Posterior vena cava (tissue), 2 donors: ENCODE measurements around the gene CFAP61. TPM values are rescaled to one million over a fixed set of nuclear protein-coding genes. Genes with fewer than 3 reads are reported as not detected.
"Not testable (repeated sequence)": the region's sequence is repeated elsewhere in the genome, so short reads cannot be mapped to it uniquely, and the experiment has no call there.

ENCODE experiments used
- DNase-seq: peaks from one replicate; pipeline ENCODE4 v3.0.0-alpha.2; 2020; ENCODE audit warnings: low spot score
- intact Hi-C, 2 donors: fragments of 100-400 bp; cut with DNase I; formaldehyde crosslinking; loops; one replicate each; pipeline versions ENCODE4 v1.14.1 to v1.14.2; 2022 to 2023
- total RNA-seq, 2 donors: library from RNA; stranded (reverse); fragmentation: NEBNext Ultra II Directional; extraction: Animal tissue kit (Norgen Biotek cat#: 25700); gene quantifications; one replicate each; pipeline ENCODE4 v1.2.1, GENCODE V29; 2021
- donor health status: DM: yes; HTN: yes; CAD: no.
- donor health status: DM: yes; HTN: yes; CAD: no.

The CFAP61 gene
- total RNA-seq, 2 donors from 2014 or later = 1.2 TPM; not detected in 1

DNA sequence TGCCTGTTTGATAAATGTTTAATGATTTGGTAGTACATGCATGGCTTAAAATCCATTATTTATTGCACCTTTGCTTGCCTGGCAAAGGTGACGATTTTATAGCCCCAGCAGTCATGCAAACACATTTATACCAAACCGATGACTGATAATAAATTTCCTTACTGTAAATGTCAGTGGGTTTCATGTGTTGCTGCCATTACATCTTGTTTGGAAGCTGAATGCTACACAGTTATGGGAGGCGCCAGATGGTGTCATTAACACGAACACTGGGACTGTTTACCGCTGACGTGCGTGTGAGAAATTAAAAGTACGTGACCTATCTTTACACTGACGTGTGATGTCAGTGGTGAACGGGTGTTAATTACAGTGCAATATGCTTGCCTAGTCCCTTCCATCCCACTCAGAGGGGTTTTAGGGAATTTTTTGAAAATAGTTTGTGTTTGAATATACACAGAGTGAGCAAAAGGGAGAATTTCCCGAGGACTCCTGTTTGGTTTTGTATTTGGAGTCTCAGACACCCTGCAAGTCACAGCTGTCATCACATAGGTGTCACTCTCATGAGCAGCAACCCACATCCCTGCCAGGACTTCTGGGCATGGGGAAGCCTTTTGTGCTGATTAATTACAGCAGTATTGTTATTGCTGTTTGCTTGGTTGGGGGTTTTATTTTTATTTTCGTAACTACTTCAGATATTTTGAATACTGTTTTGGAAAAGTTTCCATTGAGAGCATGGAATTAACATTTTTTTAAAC lies 163.8 kb downstream of the CFAP61 start:
- intact Hi-C loops = no loop called here
- DNase-seq = no peak

DNA sequence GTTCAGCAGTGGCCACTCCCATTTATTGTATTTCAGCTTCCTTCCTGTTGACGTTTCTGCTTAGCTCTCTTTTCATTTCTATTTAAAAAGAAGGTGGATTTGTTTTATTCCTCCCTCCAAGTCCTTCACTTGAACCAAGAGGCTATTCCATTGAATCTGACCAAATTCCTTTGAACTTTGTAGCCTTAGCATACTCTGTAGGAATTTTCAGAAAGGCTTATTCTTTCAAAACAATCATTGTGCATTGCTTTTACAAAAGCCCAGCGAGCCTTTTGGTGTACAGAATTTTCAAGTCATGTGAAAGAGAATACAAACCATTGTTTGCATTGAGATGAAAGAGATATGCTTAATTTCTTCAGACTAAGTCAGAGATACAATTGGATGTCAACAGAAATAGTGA lies 164.6 kb downstream of the CFAP61 start:
- DNase-seq = no peak

DNA sequence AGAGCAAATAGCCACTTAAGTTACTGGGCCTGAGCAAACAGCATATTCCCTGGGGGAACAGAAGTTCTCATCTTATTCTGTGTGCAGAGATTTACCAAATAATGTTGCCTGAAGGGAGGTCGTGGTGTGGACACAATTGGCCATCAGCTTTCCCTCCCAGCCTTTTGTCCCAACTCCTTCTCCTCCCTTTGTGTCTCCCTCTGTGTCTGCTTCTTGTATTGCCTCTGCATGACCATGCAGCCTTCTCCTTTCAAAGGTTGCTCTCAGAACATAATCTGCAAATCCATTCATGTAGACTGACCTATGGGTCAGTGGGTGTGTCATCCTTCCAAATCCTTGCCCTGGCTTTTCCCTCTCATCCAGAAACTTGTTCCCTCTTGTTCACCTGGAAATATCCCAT lies 165.3 kb downstream of the CFAP61 start:
- no peak for DNase-seq
- intact Hi-C loops = no loop called here

More for the DNA sequence above, 164.6 kb downstream of the CFAP61 start:
- intact Hi-C loops = no loop called here

DNA sequence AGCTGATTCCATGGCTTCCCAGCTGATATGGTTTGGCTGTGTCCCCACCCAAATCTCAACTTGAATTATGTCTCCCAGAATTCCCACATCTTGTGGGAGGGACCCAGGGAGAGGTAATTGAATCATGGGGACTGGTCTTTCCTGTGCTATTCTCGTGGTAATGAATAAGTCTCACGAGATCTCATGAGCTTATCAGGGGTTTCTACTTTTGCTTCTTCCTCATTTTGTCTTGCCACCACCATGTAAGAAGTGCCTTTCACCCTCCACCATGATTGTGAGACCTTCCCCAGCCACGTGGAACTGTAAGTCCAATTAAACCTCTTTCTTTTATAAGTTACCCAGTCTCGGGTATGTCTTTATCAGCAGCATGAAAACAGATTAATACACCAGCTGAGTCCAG lies 165.8 kb downstream of the CFAP61 start:
- intact Hi-C loops, DNase-seq: not testable (repeated sequence)

DNA sequence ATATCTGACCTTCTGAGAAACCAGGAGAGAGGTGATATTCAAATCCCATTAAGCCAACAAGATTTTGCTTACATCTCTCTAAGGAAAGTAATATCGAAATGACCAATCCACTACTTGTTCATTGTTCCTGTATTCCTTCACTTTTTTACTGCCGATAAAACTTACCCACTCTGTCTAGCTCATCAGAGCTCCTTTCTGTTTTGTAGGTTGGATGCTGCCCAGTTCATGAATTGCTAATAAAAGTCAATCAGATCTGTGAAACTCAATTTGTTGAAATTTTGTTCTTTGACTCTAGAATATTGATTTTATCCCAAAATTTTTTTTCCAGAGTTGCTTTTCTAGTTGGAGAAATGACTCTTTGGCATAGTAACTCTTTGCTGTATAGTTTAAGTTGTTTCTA lies 166.7 kb downstream of the CFAP61 start:
- intact Hi-C loops = no loop called here
- DNase-seq = no peak

DNA sequence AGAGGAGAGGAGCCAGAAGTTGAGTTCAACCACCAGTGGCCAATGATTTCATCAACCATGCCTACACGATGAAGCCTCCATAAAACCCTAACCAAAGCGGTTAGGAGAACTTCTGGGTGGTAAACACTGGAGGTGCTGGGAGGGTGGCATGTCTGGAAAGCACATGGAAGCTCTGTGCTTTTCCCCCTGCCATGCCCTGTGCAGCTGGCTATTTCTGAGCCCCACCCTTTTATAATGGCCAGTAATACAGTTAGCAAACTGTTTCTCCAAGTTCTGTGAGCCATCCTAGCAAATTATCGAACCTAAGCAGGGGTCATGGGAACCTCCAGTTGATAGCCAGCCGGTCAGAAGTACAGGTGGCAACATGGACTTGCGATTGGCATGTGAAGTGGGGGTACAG lies 167.8 kb downstream of the CFAP61 start:
- DNase-seq = no peak
- intact Hi-C loops = no loop called here

DNA sequence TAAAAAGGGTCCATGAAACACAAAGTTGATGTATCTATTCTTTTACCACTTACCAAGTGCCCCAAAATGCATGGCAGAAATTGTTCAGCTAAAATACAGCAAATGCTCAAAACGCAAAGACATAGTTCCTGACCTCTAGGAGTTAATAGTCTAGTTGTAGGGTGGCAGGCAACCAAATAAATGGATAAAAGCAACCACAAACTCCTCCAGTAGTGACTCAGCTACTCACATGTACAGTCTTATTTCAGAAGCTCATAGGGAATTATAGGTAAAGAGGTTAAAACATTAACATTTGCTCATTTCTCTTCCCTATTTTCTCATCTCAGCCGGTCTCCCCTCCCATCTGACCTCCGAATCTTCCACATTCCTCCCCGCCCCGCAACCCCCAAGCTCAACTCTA lies 171.6 kb downstream of the CFAP61 start:
- intact Hi-C loops = no loop called here

DNA sequence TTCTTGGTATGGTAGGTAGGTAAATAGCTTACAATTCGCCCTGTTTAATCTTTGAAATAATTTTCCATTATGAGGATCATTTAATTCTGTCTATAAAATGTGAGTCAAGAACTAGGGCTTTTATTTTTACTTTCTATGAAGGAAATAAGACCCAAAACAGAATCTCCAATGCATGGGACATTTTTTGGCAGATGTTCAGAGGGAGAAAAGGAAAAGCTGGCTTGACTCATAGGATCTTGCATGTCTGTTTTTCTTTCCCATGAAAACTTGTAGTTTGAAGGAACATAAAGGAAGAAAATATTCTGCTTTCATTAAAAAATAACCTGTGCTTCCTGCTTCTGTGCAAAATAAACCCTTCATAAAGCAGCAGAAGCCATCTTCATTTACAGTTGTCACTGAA lies 172.5 kb downstream of the CFAP61 start:
- intact Hi-C loops = no loop called here
- no peak for DNase-seq

More for the DNA sequence above, 171.6 kb downstream of the CFAP61 start:
- DNase-seq = no peak

DNA sequence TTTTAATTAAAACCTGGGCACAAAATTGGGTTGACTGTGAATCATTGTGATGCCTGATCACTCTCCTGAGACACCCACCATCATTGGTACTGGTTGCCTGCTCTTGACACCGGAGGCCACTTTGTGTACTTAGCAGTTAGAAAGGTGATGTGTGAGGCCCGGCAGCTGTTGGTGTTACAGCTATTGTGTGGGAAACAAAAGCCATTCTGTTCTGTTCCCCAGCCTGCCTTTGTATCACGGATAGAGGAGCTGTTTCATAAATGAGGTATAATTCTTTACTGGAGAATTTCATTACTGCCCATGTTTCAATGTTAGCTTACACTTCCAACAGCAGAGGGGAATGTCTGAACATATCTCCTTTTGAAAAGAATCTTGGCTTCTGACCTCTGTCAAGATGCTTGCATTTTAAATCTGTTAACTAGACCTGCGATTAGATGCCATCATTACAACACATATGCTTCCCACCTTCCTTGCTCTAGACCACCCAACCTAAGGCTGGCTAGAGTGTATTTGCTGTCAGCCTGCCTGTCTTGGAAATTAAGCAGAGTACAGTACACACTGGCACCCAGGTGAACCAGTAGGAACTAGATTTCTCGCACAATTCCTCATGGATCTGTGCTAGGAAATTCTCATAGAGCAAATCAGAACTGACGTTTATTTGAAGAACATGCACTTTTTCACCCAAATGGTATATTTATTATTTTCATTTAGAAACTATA lies 173.2 kb downstream of the CFAP61 start:
- intact Hi-C loops = no loop called here
- DNase-seq = no peak

DNA sequence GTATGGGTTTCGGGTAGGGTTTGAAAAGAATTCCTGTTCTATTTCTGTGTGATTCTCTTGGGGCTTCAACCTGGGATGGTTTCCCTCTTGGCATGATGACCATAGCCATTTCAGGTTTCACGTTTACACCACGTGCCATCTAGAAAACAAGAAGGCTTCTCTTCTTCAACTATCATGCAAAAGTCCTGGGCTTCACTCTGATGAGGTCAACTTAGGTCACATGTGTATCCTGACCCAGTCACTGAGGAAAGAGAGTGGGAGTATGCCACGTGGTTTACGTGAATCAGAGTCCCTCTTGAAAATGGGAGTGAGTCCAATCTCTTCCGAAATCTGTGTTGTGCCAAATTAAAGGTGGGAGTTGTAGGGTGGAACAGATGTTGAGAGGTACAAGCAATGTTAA lies 174.2 kb downstream of the CFAP61 start:
- DNase-seq = no peak
- intact Hi-C loops = no loop called here

DNA sequence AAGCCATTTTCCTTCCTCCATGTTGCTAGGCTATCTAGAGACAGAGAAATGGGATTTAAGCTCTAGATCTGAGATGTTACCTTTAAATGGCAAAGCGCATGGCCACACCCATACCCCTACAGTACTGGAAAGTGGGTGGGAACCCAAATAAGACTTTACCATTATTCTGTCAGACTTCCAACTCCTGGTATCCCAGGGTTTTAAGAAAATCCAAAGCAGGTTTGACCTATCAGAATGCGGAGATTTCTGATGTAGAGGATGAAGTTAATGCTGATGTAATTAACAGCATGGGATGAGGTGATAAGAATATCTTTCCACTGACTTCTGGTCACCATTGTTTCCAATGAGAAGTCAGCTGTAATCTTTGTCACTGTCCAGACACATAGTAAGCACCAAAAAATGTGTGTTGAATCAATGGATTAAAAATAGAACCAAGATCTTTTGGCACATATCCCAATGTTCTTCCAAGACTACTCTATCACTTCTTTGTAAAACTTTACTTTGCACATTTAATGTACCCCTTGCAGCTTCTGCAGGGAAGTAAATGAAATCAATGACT lies 174.8 kb downstream of the CFAP61 start:
- intact Hi-C loops = no loop called here
- DNase-seq = no peak

DNA sequence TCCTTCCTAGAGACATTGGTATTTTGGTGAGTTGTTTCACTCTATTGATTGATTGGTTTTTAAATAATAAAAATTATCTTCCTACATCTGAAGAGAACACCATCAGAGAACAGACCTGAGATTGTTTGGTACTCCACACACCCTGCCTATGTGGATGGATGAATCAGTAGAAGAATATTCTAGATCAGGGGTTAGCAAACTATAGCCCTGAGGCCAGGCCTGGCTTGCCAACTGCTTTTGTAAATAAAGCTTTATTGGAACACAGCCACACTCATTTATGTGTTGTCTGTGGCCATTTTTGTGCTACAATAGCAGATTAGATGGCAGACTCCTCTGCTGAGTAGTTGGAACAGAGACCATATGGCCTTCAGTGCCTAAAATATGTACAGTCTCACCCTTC lies 176.0 kb downstream of the CFAP61 start:
- intact Hi-C loops = no loop called here
- no peak for DNase-seq

DNA sequence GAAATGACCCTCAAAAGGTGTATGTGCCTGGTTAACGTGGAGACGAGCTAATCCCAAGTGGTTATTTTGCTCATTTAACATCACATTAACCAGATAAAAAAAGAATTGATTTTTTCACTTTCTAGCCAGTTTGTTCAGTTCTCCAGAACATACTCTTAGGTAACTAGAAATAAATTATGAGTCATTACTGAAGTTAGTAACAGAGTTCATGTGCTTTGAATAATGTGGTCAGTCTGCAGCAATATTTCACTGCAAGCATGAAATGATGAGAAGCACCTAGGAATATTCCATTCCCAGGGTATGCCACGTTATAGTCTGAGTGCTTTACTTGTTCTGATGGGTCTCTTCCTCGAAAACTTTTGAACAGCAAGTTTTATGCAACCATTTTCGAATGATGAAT lies 177.3 kb downstream of the CFAP61 start:
- intact Hi-C loops = no loop called here
- DNase-seq = no peak

DNA sequence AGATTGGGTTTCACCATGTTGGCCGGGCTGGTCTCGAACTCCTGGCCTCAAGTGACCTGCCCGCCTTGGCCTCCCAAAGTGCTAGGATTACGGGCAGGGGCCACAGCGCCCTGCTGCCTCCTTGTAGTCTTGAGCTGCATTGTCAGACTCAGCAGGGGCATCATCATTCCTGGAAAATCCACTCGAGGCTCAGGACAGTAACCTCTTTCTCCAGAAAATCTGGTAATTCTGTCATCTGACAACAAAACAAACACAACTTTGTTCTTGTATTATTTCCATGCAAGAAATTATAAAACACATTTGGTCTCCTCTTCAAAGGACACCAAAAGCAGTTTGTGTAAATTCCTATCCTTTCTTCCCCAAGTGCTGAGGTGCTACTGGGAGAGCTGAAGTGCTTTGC lies 178.4 kb downstream of the CFAP61 start:
- no peak for DNase-seq
- intact Hi-C loops = loop anchor here (10.0 kb wide), 2 partner anchors 136 to 146 kb away; no protein-coding TSS in a partner anchor

DNA sequence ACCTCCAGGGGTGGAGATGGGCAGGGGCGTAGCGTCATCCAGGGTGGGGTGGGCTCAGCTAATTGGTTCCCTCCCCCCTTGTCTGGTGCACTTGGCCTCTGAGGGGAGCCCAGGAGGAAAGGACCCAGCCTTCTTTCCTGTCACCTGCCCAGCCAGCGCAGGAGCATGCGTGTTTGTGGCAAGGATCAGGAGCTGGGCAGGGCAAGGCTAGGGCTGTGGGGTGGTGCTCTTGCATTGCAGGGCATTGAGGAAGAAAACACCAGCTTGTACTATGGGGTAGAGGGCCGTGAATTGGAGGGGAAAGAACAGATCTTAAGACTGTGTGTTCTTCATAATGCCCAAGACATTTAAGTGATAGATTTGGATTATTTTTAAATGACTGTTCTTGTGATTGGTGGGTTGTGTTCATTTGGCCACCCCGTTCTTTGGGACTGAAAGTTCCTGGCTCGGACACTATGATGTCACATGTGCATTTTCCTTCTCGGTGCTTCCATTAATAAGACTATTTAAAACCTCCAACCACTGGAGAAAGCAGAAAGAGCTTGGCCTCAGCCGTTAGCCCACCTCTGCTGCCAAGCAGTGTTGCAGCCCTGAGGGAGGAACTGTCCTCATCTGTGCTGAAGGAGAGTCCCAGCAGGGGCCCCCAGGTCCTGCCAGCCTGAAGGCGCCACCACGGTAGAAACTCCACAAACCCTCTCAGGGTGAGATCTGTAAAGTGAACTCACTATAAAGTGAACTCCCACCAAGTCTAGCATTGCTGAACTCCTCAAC lies 179.4 kb downstream of the CFAP61 start:
- intact Hi-C loops = loop anchor here (10.0 kb wide), 2 partner anchors 137 to 147 kb away; no protein-coding TSS in a partner anchor
- no peak for DNase-seq

DNA sequence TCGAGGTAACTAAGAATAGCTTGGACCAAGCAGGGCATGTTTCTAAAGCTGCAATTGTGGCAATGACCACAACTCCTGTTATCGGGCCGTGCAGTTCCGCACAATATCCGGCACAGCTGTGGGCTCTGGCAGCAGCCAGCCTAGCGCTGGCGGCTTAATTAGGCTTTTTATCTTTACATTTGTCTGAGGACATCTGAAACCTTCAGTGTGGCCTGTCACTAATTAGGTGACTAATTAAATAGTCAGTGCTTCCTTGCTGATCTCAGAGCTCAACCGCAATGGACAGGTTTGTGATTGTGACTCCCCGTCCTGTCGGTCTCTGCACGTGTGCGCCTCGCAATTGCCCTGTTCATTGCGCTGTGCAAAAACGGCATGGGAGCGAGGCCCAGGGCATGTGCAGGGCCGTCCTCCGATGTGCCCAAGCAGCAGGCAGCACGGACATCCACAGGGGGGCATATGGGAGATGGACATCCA lies 180.7 kb downstream of the CFAP61 start:
- intact Hi-C loops = loop anchor here (10.0 kb wide), 2 partner anchors 138 to 148 kb away; no protein-coding TSS in a partner anchor

DNA sequence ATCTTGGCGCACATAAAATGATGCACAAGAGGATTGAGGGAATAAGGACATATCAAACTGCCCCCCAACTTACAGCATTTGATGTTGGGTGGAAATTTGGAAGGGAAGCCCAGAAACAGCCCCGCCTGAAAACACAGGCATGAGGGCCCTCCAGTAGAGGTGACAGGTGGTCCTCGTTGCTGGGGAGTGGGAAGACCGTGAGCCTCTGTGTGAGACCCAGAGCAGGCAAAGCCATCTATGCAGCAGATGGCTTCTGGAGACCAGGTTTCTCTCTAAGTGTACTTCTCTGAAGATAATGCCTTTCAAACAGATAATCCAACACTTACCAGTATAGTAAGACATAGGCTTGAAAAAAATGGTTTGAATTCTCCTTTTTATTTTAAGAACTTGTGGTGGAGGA lies 183.3 kb downstream of the CFAP61 start:
- intact Hi-C loops = loop anchor here (10.0 kb wide), 2 partner anchors 141 to 151 kb away; no protein-coding TSS in a partner anchor
- DNase-seq = no peak

More for the DNA sequence above, 180.7 kb downstream of the CFAP61 start:
- DNase-seq = no peak

DNA sequence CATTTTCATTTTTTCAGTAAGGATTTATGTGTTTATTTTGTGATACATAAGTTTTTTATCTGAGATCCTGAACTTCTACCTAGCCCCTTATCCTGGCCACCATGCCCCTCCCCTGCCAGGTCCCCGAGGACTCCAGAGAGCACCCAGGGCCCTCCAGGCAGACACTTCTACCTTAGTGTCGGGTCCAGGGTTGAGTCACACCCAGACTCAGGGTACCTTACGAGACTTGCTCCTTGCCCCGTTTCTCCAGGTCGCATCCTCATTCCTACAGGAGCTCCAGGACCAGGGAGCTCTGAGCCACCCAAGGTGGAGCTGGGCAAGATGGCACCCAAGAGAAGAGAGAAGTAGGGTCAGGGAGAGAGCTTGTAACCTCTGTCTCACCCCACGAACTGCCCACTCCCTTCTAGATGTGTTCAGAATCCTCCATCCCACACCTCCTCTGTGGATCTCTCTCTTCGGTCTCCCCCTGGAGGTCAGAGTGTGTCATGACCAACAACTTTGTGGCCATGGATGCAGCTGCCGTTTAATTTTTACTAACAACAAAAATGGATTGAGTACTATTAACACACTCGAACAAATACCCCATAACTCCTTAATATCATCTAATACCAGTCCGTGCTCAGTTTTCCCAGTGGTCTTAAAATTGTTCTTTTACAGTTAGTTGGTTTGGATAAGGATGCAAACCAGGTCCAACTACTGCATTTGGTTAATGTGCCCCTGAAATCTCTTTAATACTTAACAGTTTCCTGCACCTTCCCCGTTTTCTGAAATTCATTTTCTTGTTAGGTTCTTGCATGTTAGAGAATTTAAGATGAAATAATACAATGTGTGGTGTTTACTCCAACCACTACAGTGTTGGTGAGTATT lies 185.0 kb downstream of the CFAP61 start:
- intact Hi-C loops = loop anchor here (10.0 kb wide), 2 partner anchors 143 to 153 kb away; no protein-coding TSS in a partner anchor
- no peak for DNase-seq
